Activated CD8-positive, alpha-beta memory T cell treated with anti-CD3 and anti-CD28 coated beads for 24 hours (primary cell): Measurements from ENCODE around the gene MMP21.

Experiments used
- DNase-seq: peaks from one replicate; pipeline ENCODE4 v3.0.0-alpha.2; 2020

MMP21 gene

DNA sequence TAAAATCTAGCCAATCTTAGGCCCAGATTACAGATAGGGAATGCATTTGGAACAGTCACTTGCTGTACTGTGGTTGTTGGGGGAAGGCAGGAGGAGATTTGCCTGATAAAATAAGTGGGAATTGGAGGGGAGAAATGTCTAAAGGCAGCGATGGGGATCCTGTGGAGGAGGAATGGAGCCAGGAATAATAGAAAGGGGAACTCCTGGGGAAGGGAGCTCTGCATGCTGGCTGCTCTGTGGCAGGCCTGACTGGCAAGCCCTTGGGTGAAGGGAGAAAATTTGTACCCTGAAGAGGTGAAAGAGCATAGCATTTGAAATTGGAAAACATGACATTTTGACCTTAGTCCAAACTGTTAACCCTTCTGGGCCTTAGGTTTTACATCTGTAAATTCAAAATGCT lies 13.7 kb downstream of the MMP21 start:
- no peak for DNase-seq

GRCh38 chr10:125757742-125758141 lies 17.9 kb downstream of the MMP21 start:
- no peak for DNase-seq

- DNase-seq = no peak
Measured at GRCh38 chr10:125756853-125757487, 18.7 kb downstream of the MMP21 start.

DNA sequence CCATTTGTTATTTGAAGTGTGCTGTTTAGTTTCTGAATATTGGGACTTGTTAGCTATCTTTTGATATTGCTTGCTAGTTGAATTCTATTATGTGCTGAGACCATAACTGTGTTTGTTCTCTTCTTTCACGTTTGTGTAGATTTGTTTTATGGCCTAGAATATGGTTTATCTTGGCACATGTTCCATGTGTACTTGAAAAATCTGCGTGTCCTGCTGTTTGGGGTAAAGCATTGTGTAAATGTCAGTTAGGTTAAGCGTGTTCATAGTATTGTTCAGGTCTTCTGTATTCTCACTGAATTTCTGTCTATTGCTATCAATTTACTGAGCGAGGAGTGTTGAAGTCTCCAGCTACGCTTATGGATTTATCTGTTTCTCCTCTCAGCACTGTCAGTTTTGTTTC lies 19.4 kb downstream of the MMP21 start:
- DNase-seq = no peak

- no peak for DNase-seq
Measured at GRCh38 chr10:125747417-125747816, 28.2 kb downstream of the MMP21 start.

DNA sequence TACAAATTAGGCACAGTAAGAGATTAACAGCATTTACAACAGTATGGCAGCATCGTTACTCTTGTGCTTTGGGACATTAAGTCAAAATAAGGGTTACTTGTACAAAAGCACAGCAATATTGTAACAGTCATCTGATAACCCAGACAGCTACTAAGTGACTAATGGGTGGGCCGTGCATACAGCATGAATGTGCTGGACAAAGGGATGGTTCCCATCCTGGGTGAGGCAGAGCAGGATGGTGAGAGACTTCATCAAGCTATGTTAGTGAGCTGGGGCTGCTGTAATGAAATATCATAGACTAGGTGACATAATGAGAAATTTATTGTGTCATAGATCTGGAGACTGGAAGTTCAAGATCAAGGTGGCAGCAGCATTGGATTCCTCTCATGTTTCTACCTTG lies 30.7 kb downstream of the MMP21 start:
- no peak for DNase-seq

DNA sequence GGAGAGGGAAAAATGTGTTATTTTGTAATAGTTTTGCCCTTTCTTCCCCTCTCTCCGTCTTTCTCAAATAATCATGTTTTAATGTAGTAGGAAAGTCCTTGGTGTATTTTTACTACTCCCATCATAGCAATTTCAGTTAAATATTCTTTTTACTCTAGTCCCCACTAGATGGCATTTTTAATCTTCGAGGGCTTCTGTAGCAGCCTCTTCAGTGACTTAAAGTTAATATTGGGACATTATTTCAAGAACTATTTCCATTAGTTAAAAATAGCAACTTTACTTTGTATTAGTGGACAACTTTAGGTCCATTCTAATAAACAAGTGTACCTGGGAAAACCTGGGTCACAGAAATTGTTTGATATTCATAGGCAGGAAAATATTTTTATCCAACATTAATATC lies 33.2 kb downstream of the MMP21 start:
- DNase-seq = no peak

DNA sequence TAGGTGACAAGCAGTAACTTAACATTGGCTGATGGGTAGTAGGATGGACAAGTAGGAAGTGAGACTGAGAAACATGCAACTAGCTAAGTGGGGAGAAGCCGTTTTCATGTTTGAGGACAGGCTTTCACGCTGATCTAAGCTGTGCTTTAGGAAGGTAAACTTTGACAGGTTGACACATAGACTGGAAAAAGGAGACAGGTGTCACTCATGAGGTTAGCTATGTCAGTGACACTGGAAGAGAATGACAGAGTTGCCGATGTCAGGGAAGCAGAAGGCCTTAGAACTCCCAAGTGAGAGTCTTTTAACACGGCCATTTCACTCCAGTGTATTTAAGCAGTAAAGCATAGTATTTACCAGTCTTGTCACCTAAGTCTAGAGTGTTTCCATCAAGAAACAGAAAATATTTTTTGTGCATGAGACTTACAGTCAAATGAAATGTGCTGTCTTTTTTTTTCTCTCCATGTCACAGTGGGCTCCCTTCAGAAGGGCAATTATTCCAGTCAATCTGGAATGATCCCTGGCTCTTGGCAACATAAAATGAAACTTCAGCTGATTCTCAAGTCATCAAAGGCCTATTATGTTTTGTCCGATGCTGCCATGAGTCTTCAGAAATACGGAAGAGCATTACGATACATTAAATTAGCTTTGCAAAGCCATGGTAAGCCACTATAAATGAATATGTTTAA lies 35.5 kb downstream of the MMP21 start:
- DNase-seq = no peak

DNA sequence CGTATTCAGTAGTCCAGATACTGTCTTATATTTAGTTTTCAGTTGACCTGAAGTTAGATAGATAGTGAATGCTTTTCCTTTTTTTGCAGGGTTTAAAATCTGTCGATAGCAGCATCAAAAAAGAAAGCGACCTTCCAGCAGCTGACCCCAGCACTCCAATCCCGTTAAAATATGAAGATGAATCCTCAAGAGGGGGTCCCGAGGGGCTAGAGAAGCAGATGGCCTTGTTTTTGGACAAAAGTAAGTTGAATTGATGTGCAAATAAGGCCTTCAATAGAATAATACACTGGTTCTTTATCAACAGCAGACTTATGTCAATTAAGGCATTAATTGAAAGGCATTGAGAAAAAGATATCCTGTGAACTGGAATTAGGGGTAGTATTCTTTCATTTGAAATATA lies 37.4 kb downstream of the MMP21 start:
- no peak for DNase-seq

GRCh38 chr10:125734823-125735222 lies 40.8 kb downstream of the MMP21 start:
- no peak for DNase-seq

DNA sequence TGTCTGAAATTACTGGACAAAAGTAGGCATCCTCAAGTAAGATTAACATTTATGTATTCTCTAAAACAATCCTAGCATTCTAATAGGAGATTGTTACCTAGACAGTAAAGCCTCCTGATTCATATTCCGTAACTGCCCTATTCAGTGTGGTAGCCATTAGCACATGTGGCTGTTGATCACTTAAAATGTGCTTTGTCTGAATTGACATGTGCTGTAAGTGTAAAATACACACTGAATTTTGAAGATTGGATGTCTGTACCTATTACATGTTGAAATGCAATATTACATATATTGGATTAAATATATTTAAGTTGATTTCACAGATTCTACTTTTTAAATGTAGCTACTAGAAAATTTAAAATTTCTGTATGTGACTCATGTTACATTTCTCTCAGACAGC lies 41.5 kb downstream of the MMP21 start:
- DNase-seq = no peak

- no peak for DNase-seq
Measured at GRCh38 chr10:125727436-125727835, 48.2 kb downstream of the MMP21 start.

DNA sequence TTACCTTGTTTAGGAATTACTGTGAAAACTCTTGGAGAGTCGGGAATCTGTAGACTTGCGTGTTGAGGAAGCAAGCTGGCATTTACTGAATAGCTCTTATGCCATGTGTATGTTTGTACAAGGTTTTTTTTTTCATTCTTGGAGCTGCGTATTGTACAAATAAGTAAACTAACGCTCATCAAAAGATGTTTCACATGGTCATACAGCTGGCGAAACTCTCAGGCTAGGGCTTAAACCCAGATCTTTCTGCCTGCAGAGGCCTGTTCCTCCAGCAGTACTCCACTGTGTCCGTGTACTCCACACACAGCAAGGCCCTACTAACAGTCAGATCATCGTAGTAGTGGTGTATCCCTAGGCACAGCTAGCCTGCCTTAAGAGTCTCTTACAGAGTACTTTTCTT lies 48.7 kb downstream of the MMP21 start:
- DNase-seq = no peak

DNA sequence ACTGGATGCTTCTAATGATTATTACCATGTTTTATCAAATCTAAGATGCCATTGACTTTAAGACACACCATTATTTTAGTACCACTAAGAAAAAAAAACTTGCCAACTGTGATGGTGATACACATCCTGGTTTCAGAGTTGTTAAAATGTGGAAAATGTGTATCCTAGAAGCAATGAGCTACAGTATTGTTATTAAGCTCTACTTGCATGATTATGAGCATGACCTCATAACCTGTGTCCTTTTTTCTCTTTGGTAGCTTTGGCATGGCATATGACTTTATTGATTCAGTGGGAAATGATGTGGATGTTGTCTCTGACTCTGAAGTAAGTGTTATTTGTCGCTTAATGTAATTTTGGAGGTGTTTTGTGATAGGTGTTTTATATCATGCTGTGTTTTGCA lies 52.8 kb downstream of the MMP21 start:
- DNase-seq = no peak

DNA sequence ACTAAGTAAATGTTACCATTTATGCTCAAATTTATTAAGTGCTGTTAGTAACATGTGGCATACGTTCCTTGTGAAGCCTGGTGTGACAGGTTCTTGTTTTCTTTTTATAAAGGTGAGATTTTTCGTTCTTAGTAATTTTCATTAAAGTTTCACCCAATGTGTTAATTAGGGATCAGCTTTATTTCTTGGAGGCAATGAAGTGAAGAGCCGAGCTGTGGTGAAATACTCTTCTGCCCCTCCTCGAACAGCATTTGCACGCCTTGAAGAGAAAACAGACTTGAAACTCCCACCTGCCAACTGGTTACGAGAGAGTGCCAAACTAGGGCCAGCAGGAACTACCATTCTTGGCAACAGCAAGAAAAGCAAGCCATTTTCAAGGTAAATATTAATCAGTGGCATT lies 54.6 kb downstream of the MMP21 start:
- no peak for DNase-seq

- DNase-seq = no peak
Measured at GRCh38 chr10:125720002-125720382, 55.6 kb downstream of the MMP21 start.

DNA sequence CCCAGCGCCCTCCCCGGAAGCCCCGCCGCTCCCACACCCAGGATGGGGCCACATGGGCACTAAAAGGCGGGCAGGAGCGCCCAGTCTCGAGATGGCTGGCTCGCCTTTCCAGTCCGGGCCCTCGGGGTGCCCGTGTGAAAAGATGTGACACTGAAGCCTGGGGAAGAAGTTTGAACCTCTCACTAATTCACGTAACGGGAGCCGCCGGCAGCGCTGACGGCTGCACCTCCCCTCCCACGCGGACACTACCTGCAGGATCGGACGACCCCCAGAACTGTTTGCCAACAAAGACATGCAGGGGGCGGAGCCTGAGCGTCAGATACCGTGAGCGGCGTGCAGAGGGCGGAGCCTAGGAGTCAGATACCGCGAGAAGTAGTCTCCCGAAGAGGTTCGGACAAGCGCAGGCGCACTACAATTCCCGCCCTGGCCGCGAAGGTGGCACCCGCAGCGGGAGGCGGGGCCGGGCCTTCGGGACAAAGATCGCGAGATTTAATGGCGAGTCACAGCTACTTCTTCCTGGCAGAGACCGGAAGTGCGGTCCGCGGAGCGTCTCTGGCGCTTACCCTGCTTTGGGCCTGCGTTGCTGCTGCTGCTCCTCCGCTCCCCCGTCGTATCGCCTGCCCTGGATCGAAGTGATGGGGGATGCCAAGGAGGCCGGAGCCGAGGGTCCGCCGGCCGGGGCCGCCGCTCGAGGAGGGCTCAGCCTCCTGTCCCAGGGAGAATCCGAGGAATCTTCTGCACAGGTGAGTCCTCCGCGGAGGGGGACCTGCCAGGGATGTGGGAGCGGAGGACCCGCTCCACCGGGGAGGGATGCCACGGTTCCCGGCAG lies 56.2 kb downstream of the MMP21 start, which contains the start of gene EDRF1:
TSS of gene EDRF1 (plus strand) at position 537 of the 829 bp plus-strand sequence. CDS start at position 636, 99 bp downstream.
- peak; percentile 99 for DNase-seq
